Rectal smooth muscle tissue (tissue), 1 donor: Measurements from ENCODE around the gene AZU1.

ENCODE experiments used
- H3K27ac ChIP-seq: one replicate; pipeline ENCODE4 v1.7.0; 2013; ENCODE audit warnings: low read depth, low read length, inconsistent platforms
- H3K27me3 ChIP-seq: one replicate; pipeline ENCODE4 v1.7.0; 2013; ENCODE audit warnings: low read length; ENCODE audit not compliant: control insufficient read depth, insufficient read depth
- H3K36me3 ChIP-seq: one replicate; pipeline ENCODE4 v1.7.0; 2013; ENCODE audit warnings: low read length; ENCODE audit not compliant: control insufficient read depth, insufficient read depth
- H3K4me1 ChIP-seq: one replicate; pipeline ENCODE4 v1.7.0; 2013; ENCODE audit warnings: low read length; ENCODE audit not compliant: control insufficient read depth, insufficient read depth
- H3K4me3 ChIP-seq: one replicate; pipeline ENCODE4 v1.7.0; 2013; ENCODE audit warnings: low read length
- H3K9ac ChIP-seq: one replicate; pipeline ENCODE4 v1.7.0; 2013; ENCODE audit warnings: low read length

Gene AZU1

GRCh38 chr19:791567-792305, 35.9 kb upstream of the AZU1 start:
- H3K27me3 ChIP-seq = no peaks in the 10 kb centered on the region
- H3K27ac ChIP-seq = no peak overlapping the region
- no peaks in the 10 kb centered on the region for H3K4me1 ChIP-seq
- no peak overlapping the region for H3K9ac ChIP-seq
- H3K36me3 ChIP-seq = no peaks in the 10 kb centered on the region
- H3K4me3 ChIP-seq = no peak overlapping the region

- Histone ChIP-seq H3K27ac (no peak overlapping the region), H3K9ac (no peak overlapping the region), H3K4me1 (no peaks in the 10 kb centered on the region)
These were observed 35.2 kb upstream of the AZU1 start for GRCh38 chr19:792306-792885.

GRCh38 chr19:793806-794205, 33.8 kb upstream of the AZU1 start:
- Histone ChIP-seq H3K4me1 (peaks cover 4% of the 10 kb centered on the region), H3K4me3 (no peak overlapping the region), H3K27me3 (no peaks in the 10 kb centered on the region), H3K9ac (no peak overlapping the region), H3K36me3 (no peaks in the 10 kb centered on the region), H3K27ac (no peak overlapping the region)

More at GRCh38 chr19:792306-792885, 35.2 kb upstream of the AZU1 start:
- H3K4me3 ChIP-seq = no peak overlapping the region
- no peaks in the 10 kb centered on the region for H3K36me3 ChIP-seq
- H3K27me3 ChIP-seq = no peaks in the 10 kb centered on the region

GRCh38 chr19:795073-795611, 32.5 kb upstream of the AZU1 start:
- Histone ChIP-seq H3K9ac (no peak overlapping the region), H3K36me3 (peaks cover under 1% of the 10 kb centered on the region), H3K4me3 (no peak overlapping the region), H3K27me3 (no peaks in the 10 kb centered on the region), H3K27ac (no peak overlapping the region), H3K4me1 (peaks cover 16% of the 10 kb centered on the region)

- H3K36me3 ChIP-seq = peaks cover 4% of the 10 kb centered on the region
- H3K4me1 ChIP-seq = peaks cover 24% of the 10 kb centered on the region
- H3K9ac ChIP-seq = no peak overlapping the region
- no peak overlapping the region for H3K27ac ChIP-seq
- no peaks in the 10 kb centered on the region for H3K27me3 ChIP-seq
- peak overlapping the region; percentile 87 for H3K4me3 ChIP-seq
These were observed 31.7 kb upstream of the AZU1 start for GRCh38 chr19:795691-796581.

GRCh38 chr19:796692-797527, 30.7 kb upstream of the AZU1 start, which contains the start of gene PTBP1:
PTBP1 (plus strand) TSS chr19:797452; CDS start chr19:797498, 46 bp downstream.
- Histone ChIP-seq H3K4me1 (peaks cover 34% of the 10 kb centered on the region), H3K9ac (peak within 1 kb of the TSS; percentile 49), H3K36me3 (peaks cover 4% of the 10 kb centered on the region), H3K27ac (peak within 1 kb of the TSS; percentile 90), H3K4me3 (peak within 1 kb of the TSS; percentile 87), H3K27me3 (no peaks in the 10 kb centered on the region)

- Histone ChIP-seq H3K36me3 (peaks cover 4% of the 10 kb centered on the region), H3K4me1 (peaks cover 39% of the 10 kb centered on the region), H3K9ac (peak overlapping the region; percentile 49), H3K4me3 (peak overlapping the region; percentile 87), H3K27ac (peak overlapping the region; percentile 90), H3K27me3 (no peaks in the 10 kb centered on the region)
These were observed 29.9 kb upstream of the AZU1 start for GRCh38 chr19:797528-798414.

GRCh38 chr19:798415-799075, 29.1 kb upstream of the AZU1 start:
- H3K36me3 ChIP-seq = peaks cover 4% of the 10 kb centered on the region
- H3K9ac ChIP-seq = peak overlapping the region; percentile 49
- peak overlapping the region; percentile 77 for H3K27ac ChIP-seq
- no peaks in the 10 kb centered on the region for H3K27me3 ChIP-seq
- peaks cover 42% of the 10 kb centered on the region for H3K4me1 ChIP-seq
- peak overlapping the region; percentile 87 for H3K4me3 ChIP-seq

- H3K4me1 ChIP-seq = peaks cover 42% of the 10 kb centered on the region
- H3K4me3 ChIP-seq = peak overlapping the region; percentile 87
- peak overlapping the region; percentile 27 for H3K9ac ChIP-seq
- H3K27ac ChIP-seq = peak overlapping the region; percentile 77
- H3K36me3 ChIP-seq = peaks cover 11% of the 10 kb centered on the region
- no peaks in the 10 kb centered on the region for H3K27me3 ChIP-seq
These were observed 28.4 kb upstream of the AZU1 start for GRCh38 chr19:799076-799881.

GRCh38 chr19:800360-801029, 27.1 kb upstream of the AZU1 start:
- Histone ChIP-seq H3K36me3 (peaks cover 23% of the 10 kb centered on the region), H3K4me1 (peaks cover 42% of the 10 kb centered on the region), H3K27ac (peak overlapping the region; percentile 47), H3K4me3 (peak overlapping the region; percentile 56), H3K9ac (peak overlapping the region; percentile 71), H3K27me3 (no peaks in the 10 kb centered on the region)
